GM12872 (cell line): Measurements from ENCODE around the gene FAM9B.

ENCODE experiments used
- CTCF ChIP-seq: IDR thresholded peaks from 3 replicates; pipeline ENCODE4 v1.5.1; 2011; ENCODE audit warnings: low read depth, mild to moderate bottlenecking, low read length, moderate library complexity; ENCODE audit not compliant: insufficient read depth

FAM9B gene

GRCh38 chrX:9033989-9034388 is at the start of gene FAM9B:
Gene FAM9B, minus strand, starts transcription at chrX:9034127. Its CDS starts 1,141 bp downstream, at chrX:9032986.
- no peak for TF ChIP-seq CTCF

- no peak for TF ChIP-seq CTCF
Measured at GRCh38 chrX:9081271-9081670, 47.3 kb upstream of the FAM9B start.

- TF ChIP-seq CTCF: no peak
Measured at GRCh38 chrX:9074326-9074725, 40.4 kb upstream of the FAM9B start.

GRCh38 chrX:9072281-9072680 is 38.4 kb upstream of the FAM9B start:
- no peak for TF ChIP-seq CTCF

GRCh38 chrX:9071031-9071650 is 37.2 kb upstream of the FAM9B start:
- TF ChIP-seq CTCF: no peak

- no peak for TF ChIP-seq CTCF
Measured at GRCh38 chrX:9069573-9069972, 35.6 kb upstream of the FAM9B start.

GRCh38 chrX:9064694-9065093 is 30.8 kb upstream of the FAM9B start:
- TF ChIP-seq CTCF: no peak
